HEK293 (cell line): Measurements from ENCODE around the gene FOXC1.

Source experiments
- HOXC10 ChIP-seq: sonication (generic); formaldehyde crosslinking; IDR thresholded peaks from 2 replicates; pipeline ENCODE4 v1.8.1; 2023; ENCODE audit warnings: mild to moderate bottlenecking, missing genetic modification reagents
- SETDB1 ChIP-seq: IDR thresholded peaks from one replicate; pipeline ENCODE4 v1.6.1; 2017; ENCODE audit warnings: mild to moderate bottlenecking, low read length, moderate library complexity, mixed read lengths; ENCODE audit not compliant: insufficient read length
- TF ChIP-seq, protein P1 (sequence below): fragments of 450-650 bp; formaldehyde crosslinking; IDR thresholded peaks from 2 replicates; pipeline ENCODE4 v1.5.1; 2016; ENCODE audit warnings: missing biosample characterization, missing genetic modification characterization

- no peak for TF ChIP-seq HOXC10 (CRISPR knock-in tag)
- no peak for TF ChIP-seq SETDB1
- TF ChIP-seq, protein P1, sequence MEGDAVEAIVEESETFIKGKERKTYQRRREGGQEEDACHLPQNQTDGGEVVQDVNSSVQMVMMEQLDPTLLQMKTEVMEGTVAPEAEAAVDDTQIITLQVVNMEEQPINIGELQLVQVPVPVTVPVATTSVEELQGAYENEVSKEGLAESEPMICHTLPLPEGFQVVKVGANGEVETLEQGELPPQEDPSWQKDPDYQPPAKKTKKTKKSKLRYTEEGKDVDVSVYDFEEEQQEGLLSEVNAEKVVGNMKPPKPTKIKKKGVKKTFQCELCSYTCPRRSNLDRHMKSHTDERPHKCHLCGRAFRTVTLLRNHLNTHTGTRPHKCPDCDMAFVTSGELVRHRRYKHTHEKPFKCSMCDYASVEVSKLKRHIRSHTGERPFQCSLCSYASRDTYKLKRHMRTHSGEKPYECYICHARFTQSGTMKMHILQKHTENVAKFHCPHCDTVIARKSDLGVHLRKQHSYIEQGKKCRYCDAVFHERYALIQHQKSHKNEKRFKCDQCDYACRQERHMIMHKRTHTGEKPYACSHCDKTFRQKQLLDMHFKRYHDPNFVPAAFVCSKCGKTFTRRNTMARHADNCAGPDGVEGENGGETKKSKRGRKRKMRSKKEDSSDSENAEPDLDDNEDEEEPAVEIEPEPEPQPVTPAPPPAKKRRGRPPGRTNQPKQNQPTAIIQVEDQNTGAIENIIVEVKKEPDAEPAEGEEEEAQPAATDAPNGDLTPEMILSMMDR (tag by site-specific recombination) = no peak
These were observed 15.1 kb upstream of the FOXC1 start for GRCh38 chr6:1594445-1595200.
